NCI-H1417 (cell line): Measurements from ENCODE around the gene LBP.
"Not testable (repeated sequence)": the region's sequence is repeated elsewhere in the genome, so short reads cannot be mapped to it uniquely, and the experiment has no call there.

ENCODE experiments used
- DNase-seq, 3 experiments: peaks; one replicate each; lab custom pipeline; 2025; lab: John Stamatoyannopoulos, UW

Gene LBP, protein sequence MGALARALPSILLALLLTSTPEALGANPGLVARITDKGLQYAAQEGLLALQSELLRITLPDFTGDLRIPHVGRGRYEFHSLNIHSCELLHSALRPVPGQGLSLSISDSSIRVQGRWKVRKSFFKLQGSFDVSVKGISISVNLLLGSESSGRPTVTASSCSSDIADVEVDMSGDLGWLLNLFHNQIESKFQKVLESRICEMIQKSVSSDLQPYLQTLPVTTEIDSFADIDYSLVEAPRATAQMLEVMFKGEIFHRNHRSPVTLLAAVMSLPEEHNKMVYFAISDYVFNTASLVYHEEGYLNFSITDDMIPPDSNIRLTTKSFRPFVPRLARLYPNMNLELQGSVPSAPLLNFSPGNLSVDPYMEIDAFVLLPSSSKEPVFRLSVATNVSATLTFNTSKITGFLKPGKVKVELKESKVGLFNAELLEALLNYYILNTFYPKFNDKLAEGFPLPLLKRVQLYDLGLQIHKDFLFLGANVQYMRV

DNA sequence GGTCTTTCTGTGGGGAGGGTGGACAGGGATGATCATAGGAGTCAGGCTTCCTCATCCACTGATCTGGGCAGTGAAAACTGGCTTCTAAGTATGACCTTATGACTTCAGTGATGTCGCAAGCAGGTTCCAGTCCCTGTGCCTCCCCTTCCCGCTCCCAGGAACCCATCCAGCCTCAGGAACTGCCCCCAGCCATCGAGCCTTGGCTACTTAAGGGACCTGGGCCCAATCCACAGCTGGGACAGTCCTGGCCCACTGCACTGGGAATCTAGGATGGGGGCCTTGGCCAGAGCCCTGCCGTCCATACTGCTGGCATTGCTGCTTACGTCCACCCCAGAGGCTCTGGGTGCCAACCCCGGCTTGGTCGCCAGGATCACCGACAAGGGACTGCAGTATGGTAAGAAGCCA, at the start of gene LBP:
Gene LBP (plus strand): TSS at position 236 of the 405 bp plus-strand sequence. CDS start 35 bp downstream, at position 271.
- no peak for DNase-seq

DNA sequence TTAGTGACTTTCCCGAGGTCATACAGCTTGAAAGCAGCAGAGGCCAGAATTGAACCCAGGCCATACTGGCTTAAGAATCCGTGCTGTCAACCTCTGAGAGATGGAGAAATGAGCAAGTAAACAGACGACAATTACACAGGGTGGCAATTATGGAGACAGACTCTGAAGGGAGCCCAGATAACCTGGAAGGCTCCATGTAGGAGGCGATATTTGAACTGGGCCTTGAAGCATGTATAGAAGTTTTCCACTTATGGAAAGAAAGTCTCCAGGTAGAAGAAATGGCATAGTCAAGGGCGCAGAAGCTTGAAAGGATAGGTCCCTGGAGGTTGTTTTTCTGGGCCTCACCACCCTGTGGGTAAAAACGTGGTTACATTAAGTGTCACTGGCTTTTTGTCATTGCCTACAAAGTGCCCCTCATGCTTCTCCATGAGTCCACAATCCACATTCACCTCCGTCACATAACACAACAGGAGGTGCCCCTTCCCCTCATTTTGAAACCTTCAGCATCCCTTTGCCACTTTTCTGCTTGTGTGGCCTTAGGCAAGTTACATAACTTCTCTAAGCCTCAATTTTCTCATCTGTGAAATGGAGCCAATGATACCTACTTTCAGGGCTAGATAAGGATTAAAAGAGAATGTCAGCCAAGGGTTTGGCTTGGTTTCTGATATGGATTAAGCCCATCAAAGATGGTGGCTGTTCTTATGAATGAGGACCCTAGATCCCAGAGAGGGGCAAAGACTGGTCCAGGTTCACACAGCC, 48.2 kb upstream of the LBP start:
- no peak for DNase-seq

DNA sequence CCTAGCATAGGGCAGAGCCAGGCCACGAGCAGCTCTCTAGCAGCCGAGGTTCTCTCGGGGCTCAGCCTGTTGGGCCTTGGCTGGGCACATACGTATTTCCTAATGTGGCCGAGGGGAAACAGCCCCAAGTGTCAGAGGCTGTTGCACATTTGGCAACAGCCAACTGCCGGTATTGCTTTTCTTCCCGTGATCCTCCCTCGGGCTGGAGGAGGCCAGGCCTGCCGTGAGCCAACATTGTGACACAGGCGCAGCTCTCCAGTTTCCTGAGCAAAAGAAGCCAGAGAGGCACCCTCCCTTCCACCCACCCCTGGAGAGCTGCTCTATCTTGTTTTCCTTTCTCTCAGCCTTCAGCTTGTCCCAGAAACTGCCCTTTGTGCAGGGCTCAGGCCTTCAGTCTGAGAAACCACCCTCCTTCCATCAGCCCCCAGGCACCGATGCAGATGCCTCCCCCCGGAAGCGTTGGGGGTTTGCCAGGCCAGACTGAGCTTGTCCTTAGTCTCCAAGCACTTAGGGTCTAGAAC, 47.5 kb upstream of the LBP start:
- no peak for DNase-seq

DNA sequence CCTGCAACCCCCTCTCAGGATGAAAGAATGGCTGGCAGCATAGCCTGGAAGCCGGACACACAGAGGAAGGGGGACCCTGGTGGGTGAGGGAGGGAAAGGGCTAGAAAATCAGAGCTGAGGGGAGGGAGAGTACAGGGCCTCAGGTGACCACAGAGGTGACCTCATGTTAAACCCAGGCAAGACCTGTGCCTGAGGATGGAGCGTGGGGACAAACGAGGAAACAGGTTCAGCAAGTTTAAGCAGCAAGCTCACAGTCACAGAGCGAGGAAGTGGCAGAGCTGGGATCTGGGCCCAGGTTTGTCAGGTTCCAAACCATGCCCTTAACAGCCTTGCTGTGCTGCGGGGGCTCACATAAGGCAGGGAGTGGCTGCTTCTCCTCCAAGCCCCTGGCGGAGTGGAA, 46.3 kb upstream of the LBP start:
- DNase-seq: no peak

DNA sequence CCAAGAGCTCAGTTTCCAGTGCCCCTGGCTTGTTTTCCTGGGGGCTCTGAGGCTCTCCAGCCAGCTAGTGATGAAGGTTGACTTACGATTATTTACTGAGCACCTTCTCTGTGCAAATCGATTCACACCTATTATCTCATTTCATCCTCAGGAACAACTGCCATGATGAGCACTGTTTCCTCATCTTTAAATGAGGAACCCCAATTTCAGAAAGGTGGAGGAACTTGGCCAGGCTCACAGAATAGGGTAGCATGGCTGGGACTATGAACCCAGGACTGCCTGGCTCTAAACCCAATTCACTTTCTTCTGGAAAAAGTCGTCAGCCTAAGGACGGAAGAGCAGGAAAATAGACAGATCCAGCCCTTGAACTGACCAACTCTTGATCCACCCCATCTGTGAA, 45.8 kb upstream of the LBP start:
- DNase-seq: no peak

DNA sequence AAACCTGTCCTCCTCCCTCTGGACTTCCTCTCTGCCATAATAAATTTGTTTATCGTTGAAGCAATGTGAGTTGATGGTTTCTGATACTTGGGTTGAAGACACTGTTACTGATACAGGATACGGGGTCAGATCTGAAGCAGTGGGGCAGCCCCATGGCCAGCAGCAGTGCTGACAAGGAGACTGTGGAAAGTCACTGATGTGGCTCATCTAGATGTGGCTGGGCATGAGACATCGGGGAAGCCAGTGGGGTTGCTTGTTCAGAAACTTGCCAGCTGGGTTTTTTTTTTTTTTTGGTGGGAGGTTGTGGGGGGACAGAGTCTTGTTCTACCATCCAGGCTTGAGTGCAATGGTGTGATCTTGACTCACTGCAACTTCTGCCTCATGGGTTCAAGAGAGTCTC, 45.0 kb upstream of the LBP start:
- no peak for DNase-seq

DNA sequence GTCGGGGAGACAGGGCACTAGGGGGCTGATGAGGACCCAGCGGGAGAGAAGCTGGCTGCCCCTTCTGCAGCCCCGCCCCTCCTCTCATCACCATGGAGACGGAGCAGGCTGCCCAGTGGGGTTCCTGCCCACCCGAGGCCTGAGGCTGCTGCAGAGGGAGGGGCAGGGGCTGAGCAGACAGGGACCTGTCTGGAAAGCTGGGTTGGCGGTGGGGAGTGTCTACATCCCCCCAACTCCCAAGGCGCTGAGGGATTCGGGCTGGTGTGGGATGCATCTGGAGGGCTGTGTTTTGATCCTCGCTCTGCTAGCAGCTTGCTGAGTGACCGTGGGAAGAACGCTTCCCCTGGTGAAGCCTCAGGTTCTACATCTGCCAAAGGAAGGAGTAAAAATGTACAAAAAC, 43.5 kb upstream of the LBP start:
- DNase-seq: peak in 2 of 3 experiments; percentile 57 to 82

DNA sequence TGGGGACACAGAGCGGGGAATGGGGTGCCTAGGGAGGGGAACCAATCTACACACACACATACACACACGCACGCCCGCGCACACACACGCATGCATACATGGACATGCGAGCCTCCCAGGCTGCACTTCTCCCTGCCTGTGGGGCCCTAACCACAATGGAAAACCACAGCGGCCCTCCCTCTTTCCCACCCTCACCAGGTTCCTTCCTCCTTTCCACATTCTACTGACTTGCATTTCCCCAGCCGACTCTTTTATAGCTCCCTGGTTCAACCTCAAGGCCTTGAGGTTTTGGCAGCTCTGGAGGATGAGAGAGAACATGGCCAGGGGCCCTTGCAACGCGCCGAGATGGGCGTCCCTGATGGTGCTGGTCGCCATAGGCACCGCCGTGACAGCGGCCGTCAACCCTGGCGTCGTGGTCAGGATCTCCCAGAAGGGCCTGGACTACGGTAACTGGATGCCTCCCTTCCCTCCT, 42.3 kb upstream of the LBP start, which contains the start of gene BPI:
Gene BPI (plus strand): TSS at position 249 of the 472 bp plus-strand sequence. CDS start 68 bp downstream, at position 317.
- no peak for DNase-seq

DNA sequence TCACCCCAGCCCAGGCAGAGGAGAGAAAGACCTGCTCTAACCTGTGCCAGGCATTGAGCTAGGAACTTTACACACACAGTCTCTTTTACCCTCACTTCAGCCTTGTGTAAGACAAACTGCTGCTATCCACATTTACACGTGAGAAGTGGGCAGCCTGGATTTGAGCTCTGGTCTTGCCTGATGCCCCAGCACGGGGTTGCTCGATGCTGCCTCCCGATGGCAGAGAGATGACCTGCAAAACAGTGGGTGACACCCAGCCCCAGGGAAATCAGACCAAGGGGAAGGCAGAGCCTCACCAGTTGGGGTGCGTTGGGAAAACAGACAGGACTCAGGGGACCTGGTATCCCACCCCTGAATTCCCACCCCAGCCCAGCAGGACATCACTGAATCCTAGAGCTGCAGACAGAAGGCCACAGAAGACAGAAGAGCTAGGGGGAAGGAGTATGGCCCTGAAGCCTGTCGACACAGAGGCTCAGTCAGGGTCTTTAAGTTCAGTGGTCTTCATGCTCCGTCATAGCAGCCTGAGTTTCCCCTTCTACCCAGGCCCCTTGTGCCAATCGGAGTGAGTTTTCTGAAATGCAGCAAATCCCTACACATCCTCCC, 41.3 kb upstream of the LBP start:
- peak in 2 of 3 experiments; percentile 10 to 12 for DNase-seq

DNA sequence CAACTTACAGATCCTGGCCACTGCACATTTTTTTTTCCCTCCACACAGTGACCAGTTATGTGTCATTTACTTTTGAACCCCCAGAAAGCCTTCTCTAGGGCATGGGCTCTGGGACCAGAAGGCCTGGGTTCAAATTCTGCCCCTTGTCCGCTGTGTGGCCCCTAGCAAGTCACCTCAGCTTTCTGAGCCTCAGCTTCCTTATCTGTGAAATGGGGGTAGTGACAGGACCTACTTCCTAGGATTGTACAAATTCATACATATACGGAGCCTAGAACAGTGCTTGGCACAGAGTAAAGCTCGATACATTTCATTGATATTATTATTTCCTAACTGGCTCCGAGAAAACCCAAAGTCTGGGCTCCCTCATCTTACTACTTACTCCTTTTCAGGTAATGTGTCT, 40.7 kb upstream of the LBP start:
- no peak for DNase-seq

DNA sequence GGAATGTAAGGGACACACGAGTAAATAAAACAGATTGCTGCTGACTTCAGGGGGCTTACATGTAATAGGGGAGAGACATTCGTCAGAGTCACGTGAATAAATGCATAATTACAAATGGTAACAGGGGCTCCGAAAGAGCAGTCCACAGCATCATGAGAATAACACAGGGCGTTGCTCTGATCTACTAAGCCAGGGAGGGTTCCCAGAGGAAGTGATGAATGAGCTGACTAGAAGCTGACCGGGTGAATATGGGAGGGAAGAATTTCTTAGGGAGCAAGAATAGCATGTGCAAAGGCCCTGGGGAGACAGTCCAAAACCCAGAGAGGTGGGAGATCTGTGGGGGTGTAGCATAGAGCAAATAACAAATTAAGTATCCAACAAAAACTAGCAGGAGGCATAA, 39.9 kb upstream of the LBP start:
- no peak for DNase-seq

DNA sequence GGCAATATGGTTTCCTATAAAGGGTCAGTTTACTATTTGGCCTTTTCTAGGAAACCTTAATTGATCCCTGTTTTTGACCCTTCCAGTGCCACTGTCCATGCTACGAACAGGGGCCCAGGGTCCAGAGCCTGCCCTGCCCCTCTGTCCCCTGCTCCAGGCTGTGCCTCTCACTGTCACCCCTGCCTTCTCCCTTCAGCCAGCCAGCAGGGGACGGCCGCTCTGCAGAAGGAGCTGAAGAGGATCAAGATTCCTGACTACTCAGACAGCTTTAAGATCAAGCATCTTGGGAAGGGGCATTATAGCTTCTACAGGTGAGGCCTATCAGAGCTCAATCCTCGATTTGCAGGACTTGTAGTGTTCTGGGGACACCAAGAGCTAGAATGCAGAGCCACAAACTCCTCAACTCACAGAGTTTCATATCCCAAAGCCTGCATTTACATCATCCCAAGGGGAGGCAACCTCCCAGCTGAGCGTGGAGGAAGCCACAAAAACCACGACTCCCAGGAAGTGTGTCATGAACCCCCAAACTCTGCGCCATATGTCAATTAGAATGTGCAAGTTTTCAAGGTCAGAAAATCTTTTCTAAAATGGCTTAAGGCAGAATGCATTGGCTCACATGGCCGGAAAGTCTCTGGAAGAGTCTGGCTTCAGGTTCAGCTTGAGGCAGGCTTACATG, 38.8 kb upstream of the LBP start:
- DNase-seq: no peak

DNA sequence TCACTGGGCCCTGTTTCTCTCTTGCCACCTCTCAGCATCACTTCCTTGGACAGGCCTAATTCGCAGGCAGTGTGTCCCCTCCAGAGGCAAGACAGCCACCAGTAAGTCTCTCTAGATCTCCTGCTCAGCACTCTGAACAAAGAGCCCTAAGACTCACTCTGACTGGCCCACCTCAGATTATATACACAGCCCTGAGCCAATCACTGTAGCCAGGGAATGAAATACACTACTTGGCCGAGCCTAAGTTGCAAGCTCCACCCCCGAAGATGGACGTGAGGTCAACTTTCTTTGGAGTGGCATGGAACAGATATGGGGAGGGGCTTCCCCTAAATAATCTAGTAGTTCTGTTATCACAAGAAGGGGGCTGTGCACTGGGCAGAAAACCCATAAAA, 38.2 kb upstream of the LBP start:
- DNase-seq: no peak

DNA sequence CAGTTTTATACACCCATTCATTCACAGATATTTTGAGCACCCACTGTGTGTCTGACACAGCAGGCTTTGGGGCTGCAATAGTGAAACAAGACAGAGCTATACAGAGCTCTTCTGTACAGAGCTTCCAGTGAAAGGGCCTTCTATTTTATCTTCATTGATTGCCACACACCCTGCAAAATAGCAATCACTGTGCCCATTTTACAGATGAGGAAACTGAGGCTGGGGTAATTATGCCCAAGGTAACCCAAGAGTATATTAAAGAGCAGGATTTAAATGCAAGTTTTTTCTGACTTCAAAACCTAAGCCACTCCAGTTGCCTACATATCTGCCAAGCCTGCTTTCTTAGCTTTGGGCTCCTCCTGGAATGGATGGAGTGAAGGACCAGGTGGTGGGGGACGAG, 37.8 kb upstream of the LBP start:
- DNase-seq: no peak

DNA sequence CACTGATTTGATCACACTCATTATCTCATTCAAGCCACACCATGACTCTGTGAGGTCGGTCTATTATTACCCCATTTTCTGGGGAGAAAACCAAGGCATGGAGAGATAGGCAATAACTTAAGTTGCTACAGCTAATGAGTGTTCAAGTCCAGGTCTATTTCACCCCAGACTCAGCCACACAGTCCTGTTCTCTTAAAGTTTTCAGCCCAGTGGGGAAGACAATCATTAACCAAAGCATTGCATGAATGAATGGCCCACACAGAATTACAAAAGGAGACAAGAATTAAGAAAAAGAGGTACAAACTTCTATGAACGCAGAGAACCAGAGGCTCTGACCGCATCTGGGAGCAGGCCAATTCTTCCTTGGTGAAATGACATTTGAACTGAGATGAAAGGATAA, 35.2 kb upstream of the LBP start:
- no peak for DNase-seq

DNA sequence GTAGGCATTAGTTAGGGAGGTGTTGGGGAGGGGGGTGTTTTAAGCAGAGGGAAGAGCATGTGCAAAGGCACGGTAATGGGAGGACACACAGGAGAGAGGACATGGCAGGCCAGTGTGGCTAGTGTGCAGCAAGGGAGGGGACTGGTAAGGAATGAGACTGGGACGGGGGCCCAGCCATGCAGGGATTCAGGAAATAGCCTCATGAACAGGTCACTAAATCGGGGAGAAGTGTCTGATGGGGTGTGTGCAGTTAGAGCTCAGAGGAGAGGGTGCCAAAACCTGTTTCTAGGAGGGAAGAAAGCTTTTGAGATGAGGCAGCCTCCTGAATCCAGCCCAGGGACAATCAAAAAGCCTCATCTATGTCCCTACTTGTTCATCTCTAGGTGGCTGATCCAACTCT, 34.8 kb upstream of the LBP start:
- DNase-seq: no peak

DNA sequence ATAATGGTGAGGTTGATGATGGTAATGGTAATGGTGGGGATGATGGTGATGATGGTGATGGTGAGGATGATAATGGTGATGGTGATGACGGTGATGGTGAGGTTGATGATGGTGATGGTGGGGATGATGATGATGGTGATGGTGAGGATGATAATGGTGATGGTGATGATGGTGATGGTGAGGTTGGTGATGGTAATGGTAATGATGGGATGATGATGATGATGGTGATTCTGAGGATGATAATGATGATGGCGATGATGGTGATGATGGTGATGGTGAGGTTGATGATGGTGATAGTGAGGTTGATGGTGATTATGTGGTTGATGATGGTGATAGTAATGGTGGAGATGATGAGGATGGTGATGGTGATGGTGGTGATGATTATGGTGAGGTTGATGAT, 32.6 kb upstream of the LBP start:
- no peak for DNase-seq

DNA sequence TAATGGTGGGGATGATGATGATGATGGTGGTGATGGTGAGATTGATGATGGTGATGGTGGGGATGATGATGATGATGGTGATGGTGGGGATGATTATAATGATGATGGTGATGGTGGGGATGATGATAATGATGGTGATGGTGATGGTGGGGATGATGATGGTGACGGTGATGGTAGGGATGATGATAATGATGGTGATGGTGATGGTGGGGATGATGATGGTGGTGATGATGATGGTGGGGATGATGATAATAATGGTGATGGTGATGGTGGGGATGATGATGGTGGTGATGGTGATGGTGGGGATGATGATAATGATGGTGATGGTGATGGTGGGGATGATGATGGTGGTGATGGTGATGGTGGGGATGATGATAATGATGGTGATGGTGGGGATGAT, 31.9 kb upstream of the LBP start:
- DNase-seq: not testable (repeated sequence)

DNA sequence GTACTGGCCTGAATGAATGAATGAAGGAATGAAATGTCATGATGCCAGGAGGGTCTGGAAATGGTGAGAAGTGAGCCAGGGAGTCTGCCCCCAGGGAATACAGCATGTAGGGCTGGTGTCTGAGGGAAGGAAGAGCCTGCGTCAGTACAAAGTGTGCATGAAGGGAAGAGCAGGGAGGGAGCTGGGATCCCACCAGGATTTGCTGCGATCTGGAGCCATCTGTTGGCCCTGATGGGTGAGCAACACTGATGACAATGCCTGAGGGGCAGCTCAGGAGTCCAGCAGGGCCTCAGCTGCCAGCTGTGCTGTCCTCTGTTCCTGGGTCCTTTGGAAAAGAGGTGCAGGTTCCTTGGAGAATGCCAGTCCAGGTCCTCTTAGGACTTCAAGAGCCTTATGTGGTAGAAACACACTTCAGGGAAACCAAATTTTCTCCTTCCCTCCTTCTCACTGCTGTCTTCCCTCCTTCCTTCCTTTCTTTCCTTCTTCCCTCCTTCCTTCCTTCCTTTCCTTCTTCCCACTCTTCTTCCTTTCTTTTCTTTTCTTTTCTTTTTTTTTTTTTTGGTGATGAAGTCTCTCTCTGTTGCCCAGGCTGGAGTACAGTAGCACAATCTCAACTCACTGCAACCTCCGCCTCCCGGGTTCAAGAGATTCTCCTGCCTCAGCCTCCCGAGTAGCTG, 30.9 kb upstream of the LBP start:
- DNase-seq: peak in 1 of 3 experiments; percentile 40

DNA sequence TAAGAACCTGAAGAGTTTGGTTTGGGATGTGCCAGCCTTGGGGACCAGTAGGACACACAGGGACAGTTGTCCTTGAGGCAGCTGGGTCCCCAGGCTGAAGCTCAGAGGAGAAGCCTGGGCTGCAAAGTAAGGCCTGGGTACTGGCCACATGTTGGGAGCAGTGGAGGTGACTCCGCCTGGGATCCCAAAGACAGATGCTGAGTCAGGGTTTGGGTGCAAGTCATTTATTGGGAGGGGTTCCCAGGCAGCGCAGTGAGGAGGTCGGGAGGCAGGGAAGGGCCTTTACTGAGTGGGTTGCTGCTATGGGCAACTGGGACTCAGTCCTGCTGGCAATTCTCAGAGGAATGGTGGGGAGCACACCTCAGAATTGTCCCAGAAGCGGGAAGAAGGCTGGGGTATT, 29.9 kb upstream of the LBP start:
- no peak for DNase-seq

DNA sequence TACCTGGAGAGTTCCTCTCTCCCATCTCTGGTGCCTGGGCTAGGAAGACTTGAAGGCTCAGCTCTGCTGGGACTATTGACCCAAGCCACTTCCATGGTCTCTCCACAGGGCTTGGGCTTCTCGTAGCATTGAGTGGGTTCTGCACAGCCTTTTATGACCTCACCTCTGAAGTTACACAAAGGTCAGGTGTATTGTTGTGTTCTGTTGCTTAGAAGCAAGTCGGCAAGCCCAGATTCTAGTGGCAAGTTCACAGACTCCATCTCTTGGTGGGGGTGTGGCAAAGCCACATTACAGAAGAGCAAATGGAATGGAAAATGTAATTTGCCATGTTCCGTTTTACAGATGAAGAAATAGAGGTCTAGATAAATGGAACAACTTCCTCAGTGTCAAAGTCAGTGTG, 28.9 kb upstream of the LBP start:
- no peak for DNase-seq
